Mesothelial cell of epicardium (in vitro differentiated cells): ENCODE measurements around the gene MRC2. TPM values are rescaled to one million over a fixed set of nuclear protein-coding genes. Genes with fewer than 3 reads are reported as not detected.

Experiments
- DNase-seq, 2 experiments: peaks; one replicate each; pipeline ENCODE4 v3.0.0; 2021; ENCODE audit warnings: low spot score in 2 of 2; ENCODE audit not compliant: unreplicated experiment in 2 of 2
- H3K27ac Mint-ChIP-seq: 2 replicates; pipeline ENCODE4 v1.8.0; 2021; ENCODE audit warnings: mixed read lengths
- H3K27me3 Mint-ChIP-seq: 2 replicates; pipeline ENCODE4 v1.8.0; 2021; ENCODE audit warnings: low read depth, mixed read lengths
- H3K36me3 Mint-ChIP-seq: 2 replicates; pipeline ENCODE4 v1.8.0; 2021; ENCODE audit warnings: mixed read lengths
- H3K4me1 Mint-ChIP-seq: 2 replicates; pipeline ENCODE4 v1.8.0; 2021; ENCODE audit warnings: mixed read lengths
- H3K4me3 Mint-ChIP-seq: 2 replicates; pipeline ENCODE4 v1.8.0; 2021; ENCODE audit warnings: mild to moderate bottlenecking, moderate library complexity, mixed read lengths
- H3K9me3 Mint-ChIP-seq: 2 replicates; pipeline ENCODE4 v1.8.0; 2021; ENCODE audit warnings: mixed read lengths
- CTCF ChIP-seq: fragments of 200-600 bp; sonication (generic); IDR thresholded peaks from one replicate; pipeline ENCODE4 v1.5.0; 2021; ENCODE audit warnings: antibody characterized with exemption; ENCODE audit not compliant: unreplicated experiment
- total RNA-seq: library from RNA; stranded (reverse); gene quantifications from 3 replicates; pipeline ENCODE4 v1.2.1, GENCODE V29; 2021

The MRC2 gene
- total RNA-seq, 1 donor from 2014 or later = 120 TPM

GRCh38 chr17:62676952-62677596 lies 49.6 kb downstream of the MRC2 start:
- DNase-seq = no peak
- TF ChIP-seq CTCF = no peak
- no peak overlapping the region for H3K4me3 Mint-ChIP-seq
- no peaks in the 10 kb centered on the region for H3K9me3 Mint-ChIP-seq
- no peak overlapping the region for H3K27ac Mint-ChIP-seq
- no peaks in the 10 kb centered on the region for H3K27me3 Mint-ChIP-seq
- H3K4me1 Mint-ChIP-seq = peaks cover 8% of the 10 kb centered on the region
- H3K36me3 Mint-ChIP-seq = peaks cover 6% of the 10 kb centered on the region

- no peaks in the 10 kb centered on the region for H3K27me3 Mint-ChIP-seq
- peaks cover 6% of the 10 kb centered on the region for H3K36me3 Mint-ChIP-seq
- no peak for TF ChIP-seq CTCF
- DNase-seq = no peak
- H3K4me3 Mint-ChIP-seq = no peak overlapping the region
- H3K9me3 Mint-ChIP-seq = no peaks in the 10 kb centered on the region
- no peak overlapping the region for H3K27ac Mint-ChIP-seq
- H3K4me1 Mint-ChIP-seq = peaks cover 5% of the 10 kb centered on the region
These were observed 50.9 kb downstream of the MRC2 start for GRCh38 chr17:62678214-62678919.

GRCh38 chr17:62679866-62680377 lies 52.5 kb downstream of the MRC2 start:
- Mint-ChIP-seq H3K4me3 (no peak overlapping the region), H3K27me3 (no peaks in the 10 kb centered on the region), H3K27ac (no peak overlapping the region), H3K4me1 (peaks cover 5% of the 10 kb centered on the region), H3K9me3 (no peaks in the 10 kb centered on the region), H3K36me3 (peaks cover 8% of the 10 kb centered on the region)
- no peak for TF ChIP-seq CTCF
- DNase-seq = no peak

- Mint-ChIP-seq H3K27ac (no peak overlapping the region), H3K4me1 (no peaks in the 10 kb centered on the region), H3K9me3 (no peaks in the 10 kb centered on the region), H3K36me3 (peaks cover 13% of the 10 kb centered on the region), H3K4me3 (no peak overlapping the region), H3K27me3 (no peaks in the 10 kb centered on the region)
- TF ChIP-seq CTCF = no peak
- DNase-seq = no peak
These were observed 53.1 kb downstream of the MRC2 start for GRCh38 chr17:62680541-62681052.

- H3K27me3 Mint-ChIP-seq = no peaks in the 10 kb centered on the region
- no peaks in the 10 kb centered on the region for H3K4me1 Mint-ChIP-seq
- DNase-seq = no peak
- no peaks in the 10 kb centered on the region for H3K9me3 Mint-ChIP-seq
- no peak overlapping the region for H3K27ac Mint-ChIP-seq
- H3K36me3 Mint-ChIP-seq = peaks cover 16% of the 10 kb centered on the region
- no peak for TF ChIP-seq CTCF
- no peak overlapping the region for H3K4me3 Mint-ChIP-seq
These were observed 53.8 kb downstream of the MRC2 start for GRCh38 chr17:62681061-62681938.
